HG02763 (cell line): Measurements from ENCODE around the gene ANKMY2.
"Not testable (repeated sequence)": the region's sequence is repeated elsewhere in the genome, so short reads cannot be mapped to it uniquely, and the experiment has no call there.

Experiments used
- ATAC-seq: cut with Tn5 transposase; IDR thresholded peaks from one replicate; pipeline ENCODE4 v1.9.1; 2021; ENCODE audit warnings: mild to moderate bottlenecking, moderate library complexity; ENCODE audit not compliant: unreplicated experiment

Gene ANKMY2

GRCh38 chr7:16627236-16627635 lies 18.3 kb downstream of the ANKMY2 start:
- ATAC-seq = no peak

- ATAC-seq = no peak
These were observed 19.2 kb downstream of the ANKMY2 start for GRCh38 chr7:16626388-16626787.

GRCh38 chr7:16619979-16620408 lies 25.6 kb downstream of the ANKMY2 start:
- ATAC-seq = peak; percentile 84

- ATAC-seq = no peak
These were observed 29.0 kb downstream of the ANKMY2 start for GRCh38 chr7:16616542-16616941.

GRCh38 chr7:16616122-16616521 lies 29.4 kb downstream of the ANKMY2 start:
- ATAC-seq = no peak

- no peak for ATAC-seq
These were observed 30.3 kb downstream of the ANKMY2 start for GRCh38 chr7:16615228-16615627.

GRCh38 chr7:16611711-16612110 lies 33.8 kb downstream of the ANKMY2 start:
- no peak for ATAC-seq

GRCh38 chr7:16609842-16610450 lies 35.6 kb downstream of the ANKMY2 start:
- ATAC-seq = peak; percentile 74

- ATAC-seq = no peak
These were observed 38.9 kb downstream of the ANKMY2 start for GRCh38 chr7:16606704-16607103.

- ATAC-seq = no peak
These were observed 41.5 kb downstream of the ANKMY2 start for GRCh38 chr7:16604054-16604453.

GRCh38 chr7:16603633-16604032 lies 41.9 kb downstream of the ANKMY2 start:
- no peak for ATAC-seq

- ATAC-seq = no peak
These were observed 45.7 kb downstream of the ANKMY2 start for GRCh38 chr7:16599860-16600259.

GRCh38 chr7:16598015-16598414 lies 47.5 kb downstream of the ANKMY2 start:
- no peak for ATAC-seq

GRCh38 chr7:16595596-16595995 lies 50.0 kb downstream of the ANKMY2 start:
- ATAC-seq = not testable (repeated sequence)

- no peak for ATAC-seq
These were observed 50.9 kb downstream of the ANKMY2 start for GRCh38 chr7:16594676-16595075.

- ATAC-seq = no peak
These were observed 51.5 kb downstream of the ANKMY2 start for GRCh38 chr7:16594061-16594460.

GRCh38 chr7:16592395-16592794 lies 53.2 kb downstream of the ANKMY2 start:
- no peak for ATAC-seq

GRCh38 chr7:16590424-16590823 lies 55.1 kb downstream of the ANKMY2 start:
- ATAC-seq = no peak

GRCh38 chr7:16589881-16590280 lies 55.7 kb downstream of the ANKMY2 start:
- ATAC-seq = no peak

GRCh38 chr7:16587790-16588189 lies 57.8 kb downstream of the ANKMY2 start:
- ATAC-seq = no peak

- ATAC-seq = no peak
These were observed 58.4 kb downstream of the ANKMY2 start for GRCh38 chr7:16587129-16587528.

- ATAC-seq = no peak
These were observed 59.3 kb downstream of the ANKMY2 start for GRCh38 chr7:16586081-16586874.
